ENCODE measurements around the gene POLR1C.
A peak's percentile ranks its signal among the peaks of the same experiment; 100 is the strongest.
"Not testable (repeated sequence)": the region's sequence is repeated elsewhere in the genome, so short reads cannot be mapped to it uniquely, and the experiment has no call there.

POLR1C gene

GRCh38 chr6:43491750-43492661 lies 24.9 kb upstream of the POLR1C start:
- intact Hi-C loops (cut with DNase I) = no loop called here
- peak; percentile 87 to 97 (median 94) for DNase-seq

DNA sequence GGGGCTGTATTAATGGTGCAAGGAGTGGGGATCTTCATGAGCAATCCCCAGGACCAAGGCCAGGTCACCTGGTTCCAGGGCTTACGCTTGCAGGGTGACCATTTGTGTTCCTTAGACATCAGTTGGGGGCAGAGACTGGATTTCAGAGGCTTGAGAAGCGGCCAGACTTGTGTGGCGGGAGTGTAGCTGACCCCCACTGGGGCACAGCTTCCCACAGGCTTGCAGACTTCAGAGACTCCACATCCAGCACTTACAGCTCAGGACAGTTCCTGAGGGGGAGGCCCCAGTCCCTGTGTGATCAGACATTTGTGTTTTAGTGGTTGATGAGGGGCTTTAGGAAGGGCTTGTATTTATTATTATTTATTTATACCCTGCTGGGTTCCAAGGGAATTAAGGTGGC lies 24.2 kb upstream of the POLR1C start:
- peak in 2 of 42 donors; percentile 40 to 47 for DNase-seq
- intact Hi-C loops (cut with DNase I) = no loop called here

GRCh38 chr6:43493230-43493629 lies 23.7 kb upstream of the POLR1C start:
- intact Hi-C loops (cut with DNase I) = no loop called here
- no peak for DNase-seq

DNA sequence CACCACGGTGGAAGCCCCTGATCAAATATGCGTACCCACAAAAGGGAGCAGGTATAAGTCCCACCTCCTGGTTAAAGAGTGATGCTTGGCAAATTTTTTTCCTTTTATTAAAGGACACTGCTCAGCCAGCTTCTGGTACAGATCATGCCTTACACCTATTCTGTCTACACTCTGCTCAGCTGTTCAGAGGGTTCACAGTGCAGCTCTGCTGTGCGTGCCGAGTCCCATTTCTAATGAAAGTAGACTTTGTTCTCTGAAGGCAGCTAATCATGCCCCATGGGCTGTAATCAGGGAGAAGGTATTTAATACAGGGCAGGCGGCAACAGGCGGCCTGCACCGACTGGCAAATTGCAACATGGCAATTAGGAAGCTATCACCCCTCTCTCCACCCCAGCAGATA lies 23.1 kb upstream of the POLR1C start:
- DNase-seq = peak in 1 of 42 donors; percentile 48

GRCh38 chr6:43494321-43494720 lies 22.6 kb upstream of the POLR1C start:
- DNase-seq = no peak
- intact Hi-C loops (cut with DNase I) = no loop called here

More for the DNA sequence above, 23.1 kb upstream of the POLR1C start:
- intact Hi-C loops (cut with DNase I) = no loop called here

DNA sequence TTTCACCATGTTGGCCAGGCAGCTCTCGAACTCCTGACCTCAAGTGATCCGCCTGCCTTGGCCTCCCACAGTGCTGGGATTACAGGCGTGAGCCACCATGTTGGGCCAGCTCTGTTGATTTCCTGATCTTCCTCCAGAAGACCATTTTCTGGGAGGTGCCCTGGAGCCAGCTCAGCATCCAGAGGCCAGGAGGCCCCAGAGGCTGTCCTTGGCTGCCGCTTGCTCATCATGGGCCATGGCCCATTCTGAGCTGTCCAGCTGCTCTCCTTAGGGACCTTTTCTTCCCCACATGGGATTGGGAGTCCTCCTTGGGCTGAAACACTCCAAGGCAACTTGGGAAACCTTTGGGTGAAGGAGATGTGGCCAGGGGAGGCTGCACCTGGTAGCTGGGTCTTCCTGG lies 22.1 kb upstream of the POLR1C start:
- no peak for DNase-seq
- intact Hi-C loops (cut with DNase I) = no loop called here

DNA sequence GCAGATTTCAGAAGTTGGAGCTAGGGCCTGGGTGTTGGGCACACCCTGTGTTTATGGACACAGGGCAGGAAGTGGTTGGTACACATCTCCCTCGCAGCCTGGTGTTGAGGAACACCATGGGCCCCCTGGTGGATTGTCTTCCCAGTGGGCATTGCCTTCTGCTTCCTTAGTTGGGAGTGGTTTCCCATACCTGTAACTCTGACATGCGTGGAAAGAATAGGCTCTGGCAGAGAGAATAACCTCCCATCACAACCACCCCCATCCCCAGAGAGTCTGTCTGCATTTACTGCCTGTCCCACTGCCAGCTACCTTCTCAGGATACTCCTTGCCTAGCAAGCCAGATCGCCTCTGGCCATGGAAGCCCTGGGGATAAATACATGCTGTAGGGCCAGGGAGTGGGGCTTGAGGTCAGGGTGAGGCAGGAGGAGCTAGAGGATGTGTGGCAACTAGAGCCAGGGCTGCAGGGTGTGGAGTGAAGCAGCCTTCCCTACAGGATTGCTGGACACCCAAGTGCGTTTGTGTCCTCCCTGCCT lies 21.4 kb upstream of the POLR1C start:
- DNase-seq = no peak
- intact Hi-C loops (cut with DNase I) = no loop called here

GRCh38 chr6:43496370-43497128 lies 20.3 kb upstream of the POLR1C start:
- DNase-seq = peak in 31 of 42 donors; percentile 41 to 83 (median 61)
- intact Hi-C loops (cut with DNase I) = loop anchor here (2.0 kb wide), 1 partner anchor 42 kb away; the partner anchor contains the start of gene DLK2

DNA sequence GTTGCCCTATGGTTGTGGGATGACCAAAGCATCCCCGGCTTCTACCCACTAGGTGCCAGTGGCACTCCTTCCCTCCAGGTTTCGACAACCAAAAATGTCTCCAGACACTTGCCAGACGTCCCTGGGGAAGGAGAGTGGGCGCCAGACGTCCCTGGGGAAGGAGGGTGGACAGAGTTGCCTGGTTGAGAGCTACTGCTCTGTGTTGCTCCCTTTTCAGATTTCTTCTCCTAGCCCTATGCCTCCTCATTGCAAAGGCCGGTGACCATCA lies 19.8 kb upstream of the POLR1C start:
- intact Hi-C loops (cut with DNase I) = loop anchor here (2.0 kb wide), 1 partner anchor 42 kb away; the partner anchor contains the start of gene DLK2

DNA sequence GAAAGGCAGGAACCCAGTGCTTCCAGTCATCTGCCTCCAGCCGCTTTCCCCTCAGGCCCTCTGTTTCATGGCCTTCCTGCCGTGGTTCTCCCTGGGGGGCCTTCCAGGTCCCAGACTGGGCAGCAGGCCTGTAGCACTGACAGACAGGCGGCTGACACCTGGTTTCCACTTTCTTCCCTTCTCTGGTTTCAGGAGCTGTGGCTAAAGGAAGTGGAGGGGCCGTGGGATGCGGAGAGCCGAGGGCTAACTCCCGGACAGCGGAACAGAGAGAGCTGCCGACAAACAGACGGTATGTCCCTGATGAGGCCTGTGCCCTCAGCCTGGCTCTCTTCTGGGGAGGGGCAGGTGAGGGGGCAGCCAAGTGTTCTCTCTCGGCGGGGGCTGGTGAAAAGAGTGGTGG lies 19.2 kb upstream of the POLR1C start:
- intact Hi-C loops (cut with DNase I) = loop anchor here (2.0 kb wide), 1 partner anchor 43 kb away; the partner anchor contains the start of gene DLK2
- no peak for DNase-seq

More for the DNA sequence above, 19.8 kb upstream of the POLR1C start:
- no peak for DNase-seq

- DNase-seq; intact Hi-C loops (cut with DNase I): not testable (repeated sequence)
Observed at GRCh38 chr6:43498291-43498690, 18.6 kb upstream of the POLR1C start.

GRCh38 chr6:43499028-43499815 lies 17.7 kb upstream of the POLR1C start:
- peak in 1 of 42 donors; percentile 29 for DNase-seq

GRCh38 chr6:43500921-43501320 lies 16.0 kb upstream of the POLR1C start:
- DNase-seq = no peak
- intact Hi-C loops (cut with DNase I) = no loop called here

More at GRCh38 chr6:43499028-43499815, 17.7 kb upstream of the POLR1C start:
- intact Hi-C loops (cut with DNase I) = no loop called here

- DNase-seq = peak in 1 of 42 donors; percentile 45
- intact Hi-C loops (cut with DNase I) = no loop called here
Observed at GRCh38 chr6:43502666-43503065, 14.2 kb upstream of the POLR1C start.

DNA sequence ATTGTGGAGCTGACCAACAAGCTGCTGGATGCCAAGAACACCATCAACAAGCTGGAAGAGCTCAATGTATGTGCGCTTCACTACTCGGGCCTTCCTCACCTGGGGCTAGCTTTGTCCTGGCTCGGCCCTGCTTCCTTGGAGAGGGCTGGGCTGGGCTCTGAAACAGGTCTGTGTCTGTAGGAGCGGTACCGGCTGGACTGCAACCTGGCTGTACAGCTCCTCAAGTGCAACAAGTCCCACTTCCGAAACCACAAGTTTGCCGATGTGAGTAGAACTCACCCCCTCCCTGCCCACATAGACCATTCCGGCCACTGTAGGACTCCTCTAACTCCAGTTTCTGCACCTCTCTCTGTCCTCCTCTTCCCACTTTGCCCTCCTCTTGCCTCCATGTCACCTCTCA lies 13.4 kb upstream of the POLR1C start:
- intact Hi-C loops (cut with DNase I) = no loop called here
- no peak for DNase-seq

DNA sequence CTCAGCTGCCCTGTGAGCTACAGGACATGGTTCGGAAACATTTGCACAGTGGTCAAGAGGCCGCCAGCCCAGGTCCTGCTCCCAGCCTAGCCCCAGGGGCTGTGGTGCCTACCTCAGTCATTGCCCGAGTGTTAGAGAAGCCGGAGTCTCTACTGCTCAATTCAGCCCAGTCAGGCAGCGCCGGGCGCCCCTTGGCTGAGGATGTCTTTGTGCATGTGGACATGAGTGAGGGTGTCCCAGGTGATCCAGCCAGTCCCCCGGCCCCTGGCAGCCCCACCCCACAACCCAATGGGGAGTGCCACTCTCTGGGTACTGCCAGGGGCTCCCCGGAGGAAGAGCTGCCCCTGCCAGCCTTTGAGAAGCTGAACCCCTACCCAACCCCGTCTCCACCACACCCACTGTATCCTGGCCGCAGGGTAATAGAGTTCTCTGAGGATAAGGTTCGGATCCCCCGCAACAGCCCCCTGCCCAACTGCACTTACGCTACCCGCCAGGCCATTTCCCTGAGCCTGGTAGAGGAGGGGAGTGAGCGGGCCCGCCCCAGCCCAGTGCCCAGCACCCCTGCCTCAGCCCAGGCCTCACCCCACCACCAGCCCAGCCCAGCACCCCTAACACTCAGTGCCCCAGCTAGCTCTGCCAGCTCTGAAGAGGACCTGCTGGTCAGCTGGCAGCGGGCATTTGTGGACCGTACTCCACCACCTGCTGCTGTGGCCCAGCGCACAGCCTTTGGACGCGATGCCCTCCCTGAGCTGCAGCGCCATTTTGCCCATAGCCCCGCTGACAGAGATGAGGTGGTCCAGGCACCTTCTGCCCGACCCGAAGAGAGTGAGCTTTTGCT lies 11.9 kb upstream of the POLR1C start:
- DNase-seq = no peak
- intact Hi-C loops (cut with DNase I) = loop anchor here (5.0 kb wide), 1 partner anchor 138 kb away; the partner anchor contains the start of gene ZNF318

DNA sequence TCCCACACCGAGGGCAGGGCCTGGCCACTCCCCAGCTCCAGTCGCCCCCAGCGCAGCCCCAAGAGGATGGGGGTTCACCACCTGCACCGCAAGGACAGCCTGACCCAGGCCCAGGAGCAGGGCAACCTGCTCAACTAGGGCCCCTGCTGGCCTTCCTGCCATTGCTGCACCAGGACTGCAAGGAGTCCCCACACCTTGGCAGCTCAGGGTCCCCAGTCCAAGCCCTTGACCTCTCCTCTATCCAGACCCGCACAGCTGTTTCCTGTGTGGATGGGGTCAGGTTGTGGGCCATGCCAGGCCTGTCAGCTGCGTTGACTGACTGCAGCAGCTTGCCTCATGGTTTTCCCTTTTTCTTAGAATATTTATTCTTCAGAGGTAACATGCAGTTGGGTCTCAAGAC lies 11.2 kb upstream of the POLR1C start:
- intact Hi-C loops (cut with DNase I) = loop anchor here (2.0 to 5.0 kb wide), 2 partner anchors 51 to 138 kb away; partner anchors contain the start of genes DLK2 and ZNF318
- no peak for DNase-seq

DNA sequence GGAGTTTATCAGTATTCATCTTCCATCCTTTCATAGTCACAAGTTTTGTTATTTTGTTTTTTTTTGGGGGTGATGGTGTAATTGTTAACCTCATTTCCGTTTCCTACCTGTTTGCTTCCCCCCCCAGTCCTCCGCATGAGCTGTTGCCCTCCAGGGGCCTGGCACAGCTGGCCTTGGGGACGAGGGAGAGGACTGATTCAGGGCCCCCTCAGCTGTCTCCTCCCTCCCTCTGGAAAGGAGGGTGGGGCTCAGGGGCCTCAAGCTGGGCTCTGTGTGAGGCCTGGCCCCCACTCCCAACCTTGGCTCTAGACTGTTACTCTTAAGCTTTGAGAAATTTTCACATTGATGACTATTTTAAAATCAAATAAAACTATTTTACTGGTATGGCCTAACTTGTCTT lies 10.7 kb upstream of the POLR1C start:
- no peak for DNase-seq
- intact Hi-C loops (cut with DNase I) = loop anchor here (2.0 to 5.0 kb wide), 2 partner anchors 51 to 139 kb away; partner anchors contain the start of genes DLK2 and ZNF318

Measured in head of caudate nucleus (tissue), 42 donors.